CD4-positive, alpha-beta T cell (primary cell): ENCODE measurements around the gene NOTCH1. TPM values are rescaled to one million over a fixed set of nuclear protein-coding genes. Genes with fewer than 3 reads are reported as not detected.

Source experiments
- ATAC-seq: fragments of 200-7000 bp; cut with Tn5 transposase; one replicate; pipeline ENCODE4 v1.10.0; 2022; ENCODE audit warnings: mild to moderate bottlenecking; ENCODE audit not compliant: poor library complexity
- CTCF ChIA-PET: fragments of 350-600 bp; sonication (Branson Sonifier 250); formaldehyde crosslinking; loops from one replicate; lab custom pipeline; 2021; ENCODE audit warnings: antibody characterized with exemption, inconsistent platforms; lab: Charles Lee
- POLR2A ChIA-PET: fragments of 350-600 bp; sonication (Branson Sonifier 250); formaldehyde crosslinking; loops from one replicate; lab custom pipeline; 2021; ENCODE audit warnings: antibody characterized with exemption, inconsistent platforms; lab: Charles Lee
- DNase-seq, 14 experiments: peaks; one replicate each; pipeline ENCODE4 v3.0.0-alpha.2; 2013 to 2020; ENCODE audit warnings: mixed read lengths in 2 of 14
- H3K27ac ChIP-seq, 2 donors: one replicate each; pipeline versions ENCODE4 v1.5.1 to v1.7.0; 2013; ENCODE audit warnings: low read length in 2 of 2, low read depth in 1 of 2, mild to moderate bottlenecking in 1 of 2
- H3K27me3 ChIP-seq, 2 experiments: 1 replicate in 1 of 2; 2 replicates in 1 of 2; pipeline versions ENCODE4 v1.6.1 to v1.7.0; 2013; ENCODE audit warnings: low read length in 2 of 2, control low read depth in 1 of 2, mild to moderate bottlenecking in 1 of 2, moderate library complexity in 1 of 2; ENCODE audit not compliant: insufficient read depth in 2 of 2, control insufficient read depth in 1 of 2
- H3K36me3 ChIP-seq: one replicate; pipeline ENCODE4 v1.6.1; 2013; ENCODE audit warnings: low read length, control low read depth; ENCODE audit not compliant: insufficient read depth
- H3K4me1 ChIP-seq: one replicate; pipeline ENCODE4 v1.6.1; 2013; ENCODE audit warnings: low read length, control low read depth; ENCODE audit not compliant: insufficient read depth
- H3K4me3 ChIP-seq: one replicate; pipeline ENCODE4 v1.5.1; 2013; ENCODE audit warnings: mild to moderate bottlenecking, low read length, moderate library complexity
- H3K9me3 ChIP-seq, 2 experiments: 1 replicate in 1 of 2; 2 replicates in 1 of 2; pipeline versions ENCODE4 v1.6.1 to v1.7.0; 2013; ENCODE audit warnings: low read length in 2 of 2, mild to moderate bottlenecking in 2 of 2, control low read depth in 1 of 2, moderate library complexity in 1 of 2; ENCODE audit not compliant: control insufficient read depth in 1 of 2, insufficient read depth in 1 of 2
- H3K27ac Mint-ChIP-seq: one replicate; pipeline ENCODE4 v1.8.0; 2020; ENCODE audit warnings: mixed read lengths
- H3K27me3 Mint-ChIP-seq: one replicate; pipeline ENCODE4 v1.8.0; 2021; ENCODE audit warnings: mixed read lengths
- H3K36me3 Mint-ChIP-seq: one replicate; pipeline ENCODE4 v1.8.0; 2021; ENCODE audit warnings: low read depth, mixed read lengths
- H3K4me1 Mint-ChIP-seq: one replicate; pipeline ENCODE4 v1.8.0; 2021; ENCODE audit warnings: low read depth, mixed read lengths
- H3K4me3 Mint-ChIP-seq: one replicate; pipeline ENCODE4 v1.8.0; 2020; ENCODE audit warnings: mild to moderate bottlenecking, mixed read lengths
- H3K9me3 Mint-ChIP-seq: one replicate; pipeline ENCODE4 v1.8.0; 2020; ENCODE audit warnings: mixed read lengths
- CTCF ChIP-seq: fragments of 200-600 bp; IDR thresholded peaks from one replicate; pipeline ENCODE4 v1.8.0; 2022; ENCODE audit warnings: antibody characterized with exemption, mild to moderate bottlenecking
- intact Hi-C, 2 experiments: fragments of 100-400 bp; cut with DNase I in 1 of 2; cut with micrococcal nuclease in 1 of 2; formaldehyde crosslinking; loops; one replicate each; pipeline versions ENCODE4 v1.15.1 to v1.9.0; 2023 to 2025; cut with DNase I, micrococcal nuclease
- total RNA-seq, 174 experiments: library from RNA in 2 of 174; stranded (reverse) in 2 of 174; gene quantifications; one replicate each; pipeline ENCODE4 v1.2.3 and lab custom pipeline; 2021 to 2026

NOTCH1 gene
- total RNA-seq, 2 experiments from 2014 or later = 30.8 to 34.2 TPM

- DNase-seq (no peak), ATAC-seq (no peak)
- H3K27ac ChIP-seq = no peak overlapping the region
- intact Hi-C loops = no loop called here
- H3K9me3 ChIP-seq = no peaks in the 10 kb centered on the region
- Mint-ChIP-seq H3K4me3 (no peak overlapping the region), H3K36me3 (no peaks in the 10 kb centered on the region), H3K9me3 (no peaks in the 10 kb centered on the region), H3K27ac (no peak overlapping the region), H3K4me1 (no peaks in the 10 kb centered on the region), H3K27me3 (no peaks in the 10 kb centered on the region)
- H3K27me3 ChIP-seq = no peaks in the 10 kb centered on the region
- H3K36me3 ChIP-seq = no peaks in the 10 kb centered on the region
- CTCF ChIA-PET = no interaction called here
- no peak overlapping the region for H3K4me3 ChIP-seq
- no peak for TF ChIP-seq CTCF
- peaks cover 6% of the 10 kb centered on the region for H3K4me1 ChIP-seq
- POLR2A ChIA-PET = no interaction called here
Measured at GRCh38 chr9:136568288-136569081, 22.6 kb upstream of the NOTCH1 start.

- Histone ChIP-seq H3K4me3 (no peak overlapping the region), H3K4me1 (peaks cover 11% of the 10 kb centered on the region), H3K9me3 (no peaks in the 10 kb centered on the region), H3K27ac (no peak overlapping the region), H3K36me3 (no peaks in the 10 kb centered on the region), H3K27me3 (no peaks in the 10 kb centered on the region)
- Mint-ChIP-seq H3K4me1 (no peaks in the 10 kb centered on the region), H3K36me3 (no peaks in the 10 kb centered on the region), H3K27me3 (no peaks in the 10 kb centered on the region), H3K9me3 (no peaks in the 10 kb centered on the region), H3K4me3 (no peak overlapping the region), H3K27ac (no peak overlapping the region)
- intact Hi-C loops = no loop called here
- TF ChIP-seq CTCF = no peak
- POLR2A ChIA-PET = no interaction called here
- no peak for ATAC-seq
- CTCF ChIA-PET = no interaction called here
- DNase-seq = no peak
Measured at GRCh38 chr9:136567651-136568287, 21.9 kb upstream of the NOTCH1 start.

- POLR2A ChIA-PET = no interaction called here
- no peak overlapping the region for H3K4me3 ChIP-seq
- CTCF ChIA-PET = no interaction called here
- TF ChIP-seq CTCF = no peak
- no peak overlapping the region for H3K27ac ChIP-seq
- no peaks in the 10 kb centered on the region for H3K36me3 Mint-ChIP-seq
- H3K9me3 Mint-ChIP-seq = no peaks in the 10 kb centered on the region
- H3K36me3 ChIP-seq = no peaks in the 10 kb centered on the region
- H3K4me1 ChIP-seq = peaks cover 14% of the 10 kb centered on the region
- DNase-seq (no peak), ATAC-seq (no peak)
- intact Hi-C loops = no loop called here
- H3K4me3 Mint-ChIP-seq = no peak overlapping the region
- no peaks in the 10 kb centered on the region for H3K4me1 Mint-ChIP-seq
- H3K27ac Mint-ChIP-seq = no peak overlapping the region
- H3K9me3 ChIP-seq = peaks cover 0 to under 1% of the 10 kb centered on the region in 2 experiments
- H3K27me3 Mint-ChIP-seq = no peaks in the 10 kb centered on the region
- H3K27me3 ChIP-seq = no peaks in the 10 kb centered on the region
Measured at GRCh38 chr9:136566901-136567300, 21.1 kb upstream of the NOTCH1 start.
